ENCODE measurements around the gene CD244.

- TF ChIP-seq, protein P1, sequence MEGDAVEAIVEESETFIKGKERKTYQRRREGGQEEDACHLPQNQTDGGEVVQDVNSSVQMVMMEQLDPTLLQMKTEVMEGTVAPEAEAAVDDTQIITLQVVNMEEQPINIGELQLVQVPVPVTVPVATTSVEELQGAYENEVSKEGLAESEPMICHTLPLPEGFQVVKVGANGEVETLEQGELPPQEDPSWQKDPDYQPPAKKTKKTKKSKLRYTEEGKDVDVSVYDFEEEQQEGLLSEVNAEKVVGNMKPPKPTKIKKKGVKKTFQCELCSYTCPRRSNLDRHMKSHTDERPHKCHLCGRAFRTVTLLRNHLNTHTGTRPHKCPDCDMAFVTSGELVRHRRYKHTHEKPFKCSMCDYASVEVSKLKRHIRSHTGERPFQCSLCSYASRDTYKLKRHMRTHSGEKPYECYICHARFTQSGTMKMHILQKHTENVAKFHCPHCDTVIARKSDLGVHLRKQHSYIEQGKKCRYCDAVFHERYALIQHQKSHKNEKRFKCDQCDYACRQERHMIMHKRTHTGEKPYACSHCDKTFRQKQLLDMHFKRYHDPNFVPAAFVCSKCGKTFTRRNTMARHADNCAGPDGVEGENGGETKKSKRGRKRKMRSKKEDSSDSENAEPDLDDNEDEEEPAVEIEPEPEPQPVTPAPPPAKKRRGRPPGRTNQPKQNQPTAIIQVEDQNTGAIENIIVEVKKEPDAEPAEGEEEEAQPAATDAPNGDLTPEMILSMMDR (IDR thresholded peaks at IDR 0.05): no peak
- TF ChIP-seq POLR2A (IDR thresholded peaks at IDR 0.05): no peak
Observed at GRCh38 chr1:160780398-160780755, 82.3 kb downstream of the CD244 start.
